HG03045 (cell line): ENCODE measurements around the gene HEMK1.
A peak's percentile ranks its signal among the peaks of the same experiment; 100 is the strongest.

Source experiments
- ATAC-seq: cut with Tn5 transposase; IDR thresholded peaks from one replicate; pipeline ENCODE4 v1.9.1; 2021; ENCODE audit warnings: mild to moderate bottlenecking, moderate library complexity; ENCODE audit not compliant: unreplicated experiment

HEMK1 gene

DNA sequence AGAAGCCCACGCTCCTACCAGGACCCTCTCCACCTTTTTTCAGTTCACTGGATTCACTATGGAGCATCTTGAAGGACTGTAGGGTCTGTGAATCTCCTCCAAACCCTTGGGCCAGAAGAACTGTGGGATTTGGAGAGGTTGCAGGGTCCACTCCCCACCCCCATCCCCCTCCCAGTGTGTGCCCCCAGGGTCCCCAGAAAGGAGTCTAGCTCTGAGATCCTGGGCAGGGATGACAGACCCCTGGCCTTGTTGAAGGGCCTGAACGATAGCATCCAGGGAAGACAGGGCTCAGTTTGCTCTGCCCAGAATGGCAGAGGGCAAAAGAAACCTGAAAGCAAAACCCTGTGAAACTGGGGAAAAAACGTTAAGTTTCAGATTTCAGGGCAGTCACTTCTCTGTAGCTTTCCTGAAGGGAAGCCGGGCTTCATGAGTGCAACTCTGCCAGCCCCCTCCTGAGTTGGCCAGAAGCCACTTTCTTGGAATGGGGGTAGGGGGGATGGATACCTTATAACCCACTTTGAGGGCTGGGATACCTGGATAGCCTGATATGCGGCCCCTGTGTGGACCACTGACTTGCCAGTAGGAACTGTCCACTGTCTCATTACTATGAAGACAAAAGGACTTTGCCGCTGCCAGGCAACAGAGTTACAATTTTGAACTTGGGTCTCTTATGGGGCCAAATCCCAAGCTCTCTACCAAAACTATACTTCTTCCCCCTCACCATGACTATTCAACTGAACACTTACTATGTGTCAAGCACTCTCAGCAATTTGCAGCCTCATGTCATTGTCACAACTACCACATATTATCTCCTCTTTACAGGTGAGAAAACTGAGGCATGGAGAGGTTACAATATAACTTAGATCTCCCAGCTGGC is 43.9 kb downstream of the HEMK1 start:
- no peak for ATAC-seq

DNA sequence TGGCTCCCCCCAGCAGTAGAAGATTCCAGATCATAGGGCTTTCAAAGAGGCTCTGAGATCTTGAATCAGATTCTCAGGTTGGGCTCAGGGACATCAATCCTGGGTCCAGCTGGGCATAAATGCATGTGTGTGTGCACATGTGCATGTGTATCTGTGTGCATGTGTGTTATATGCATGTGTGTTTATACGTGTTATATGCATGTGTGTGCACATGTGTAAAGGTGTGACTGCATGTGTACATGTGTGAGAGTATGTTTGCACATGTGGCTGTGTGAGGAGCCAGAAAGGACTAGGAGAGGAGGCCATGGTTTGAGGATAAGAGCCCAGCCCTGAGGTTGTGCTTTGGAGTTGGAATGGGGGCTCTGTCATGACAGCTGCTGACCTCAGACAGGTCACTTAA is 45.9 kb downstream of the HEMK1 start:
- no peak for ATAC-seq

GRCh38 chr3:50616003-50616769 is 46.9 kb downstream of the HEMK1 start:
- peak; percentile 22 for ATAC-seq

DNA sequence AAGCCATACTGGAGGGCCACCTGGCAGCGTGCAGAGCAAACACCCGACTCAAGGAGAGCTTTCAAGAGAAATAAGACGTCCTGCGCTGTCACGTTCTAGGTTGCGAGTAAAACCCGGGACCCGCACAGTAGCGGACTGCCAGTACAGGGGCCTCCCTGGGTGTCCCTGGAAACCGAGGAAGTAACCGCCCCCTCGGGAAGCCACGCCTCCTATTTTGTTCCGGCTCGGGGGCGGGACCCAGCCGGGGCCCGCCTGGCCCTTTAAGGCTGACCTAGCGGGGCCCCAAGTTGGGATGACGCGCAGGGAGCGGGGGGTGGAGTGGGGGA is 47.4 kb downstream of the HEMK1 start:
- peak; percentile 66 for ATAC-seq

DNA sequence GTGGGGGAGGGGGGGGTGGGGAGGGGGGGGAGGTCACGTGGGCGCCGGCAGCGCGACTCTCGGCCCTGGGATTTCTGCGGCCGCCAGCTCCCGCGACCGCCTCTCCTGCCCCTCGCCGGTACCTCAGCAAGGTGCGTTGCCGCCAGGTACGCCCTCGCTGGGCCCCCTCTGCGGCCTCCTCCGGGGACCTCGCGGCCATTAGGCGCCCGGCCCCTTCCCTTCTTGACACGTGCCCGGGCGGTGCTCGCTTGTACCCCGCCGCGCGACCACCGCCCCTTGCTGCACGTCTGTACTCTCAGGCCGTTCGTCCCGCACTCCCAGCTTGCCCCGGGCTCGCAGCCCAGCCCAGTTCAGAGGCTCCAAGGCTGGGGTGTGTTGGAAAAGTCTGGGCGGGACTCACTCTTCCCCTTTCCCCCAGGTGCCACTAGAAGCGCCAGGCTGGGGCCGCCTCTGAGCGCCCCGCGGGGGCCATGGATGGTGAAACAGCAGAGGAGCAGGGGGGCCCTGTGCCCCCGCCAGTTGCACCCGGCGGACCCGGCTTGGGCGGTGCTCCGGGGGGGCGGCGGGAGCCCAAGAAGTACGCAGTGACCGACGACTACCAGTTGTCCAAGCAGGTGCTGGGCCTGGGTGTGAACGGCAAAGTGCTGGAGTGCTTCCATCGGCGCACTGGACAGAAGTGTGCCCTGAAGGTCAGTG is 47.9 kb downstream of the HEMK1 start, which contains the start of gene MAPKAPK3:
MAPKAPK3 (plus strand) TSS at position 56 of the 696 bp plus-strand sequence; CDS start at position 471, 415 bp downstream.
- peak; percentile 16 for ATAC-seq

DNA sequence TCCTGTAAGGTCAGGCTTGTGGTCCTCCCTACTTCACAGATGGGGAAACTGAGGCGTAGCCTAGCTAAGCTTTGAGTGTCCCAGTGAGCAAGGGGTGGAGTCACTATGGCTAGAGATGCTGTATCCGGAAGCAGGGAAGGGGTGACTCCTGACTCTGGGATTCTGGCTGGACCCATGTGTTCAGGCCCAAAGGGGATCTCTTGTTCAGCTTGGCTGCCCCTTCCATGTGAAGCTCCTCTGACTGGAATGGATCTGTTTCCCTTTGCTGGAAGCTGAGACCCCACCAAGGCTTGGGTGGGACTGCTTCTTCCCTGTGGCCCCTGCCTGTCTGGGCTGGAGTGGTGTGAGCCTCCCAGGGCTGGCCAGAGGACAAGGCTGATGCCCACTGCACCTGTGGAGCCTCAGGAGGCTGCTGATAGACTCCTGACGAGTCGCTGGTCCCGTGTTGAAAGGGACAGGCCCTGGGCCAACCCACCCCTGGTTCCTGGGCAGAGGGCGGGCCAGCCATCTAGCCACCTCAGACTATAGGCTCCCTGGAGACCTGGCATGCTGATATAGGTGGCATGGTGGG is 48.7 kb downstream of the HEMK1 start:
- ATAC-seq: no peak

GRCh38 chr3:50620420-50620819 is 51.1 kb downstream of the HEMK1 start:
- ATAC-seq: no peak

GRCh38 chr3:50620820-50621219 is 51.5 kb downstream of the HEMK1 start:
- ATAC-seq: no peak

DNA sequence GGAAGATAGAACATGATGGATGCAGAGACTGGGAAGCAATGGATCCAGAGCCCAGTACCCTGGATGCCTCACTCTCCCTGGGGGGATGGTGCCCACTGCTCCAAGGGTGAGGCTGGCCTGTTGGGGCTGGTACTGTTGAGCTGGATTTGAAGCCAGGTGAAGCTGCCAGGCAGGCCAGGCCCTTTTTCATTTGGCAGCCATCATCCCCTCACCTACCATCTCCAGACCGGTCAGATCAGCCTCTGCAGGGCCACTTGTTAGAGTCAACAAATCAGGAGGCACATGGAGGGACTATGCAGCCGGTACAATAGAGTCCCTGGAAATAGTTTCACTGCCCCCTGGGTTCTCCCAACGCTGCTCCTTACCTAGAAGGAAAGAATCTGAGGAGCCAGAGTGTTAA is 53.6 kb downstream of the HEMK1 start:
- no peak for ATAC-seq

GRCh38 chr3:50623840-50624474 is 54.6 kb downstream of the HEMK1 start:
- ATAC-seq: peak; percentile 49

DNA sequence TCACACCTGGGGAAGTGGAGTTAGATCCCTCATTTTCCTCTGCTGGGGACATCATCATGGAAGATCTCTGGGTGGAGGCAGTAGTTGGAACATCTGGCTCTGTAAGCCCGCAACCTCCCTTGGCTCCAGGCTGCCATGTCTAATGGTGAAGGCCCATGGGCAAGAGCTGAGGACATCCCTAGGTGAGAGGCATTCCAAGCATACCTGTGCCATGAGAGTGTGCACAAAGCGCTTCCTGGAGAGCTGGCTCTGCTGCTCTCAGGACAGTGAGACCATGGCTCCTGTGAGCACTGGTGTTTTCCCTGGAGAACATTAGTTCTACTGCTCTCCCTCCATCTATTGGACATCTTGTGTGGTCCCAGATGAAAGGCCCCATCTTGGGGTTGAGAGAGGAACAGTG is 55.3 kb downstream of the HEMK1 start:
- no peak for ATAC-seq

DNA sequence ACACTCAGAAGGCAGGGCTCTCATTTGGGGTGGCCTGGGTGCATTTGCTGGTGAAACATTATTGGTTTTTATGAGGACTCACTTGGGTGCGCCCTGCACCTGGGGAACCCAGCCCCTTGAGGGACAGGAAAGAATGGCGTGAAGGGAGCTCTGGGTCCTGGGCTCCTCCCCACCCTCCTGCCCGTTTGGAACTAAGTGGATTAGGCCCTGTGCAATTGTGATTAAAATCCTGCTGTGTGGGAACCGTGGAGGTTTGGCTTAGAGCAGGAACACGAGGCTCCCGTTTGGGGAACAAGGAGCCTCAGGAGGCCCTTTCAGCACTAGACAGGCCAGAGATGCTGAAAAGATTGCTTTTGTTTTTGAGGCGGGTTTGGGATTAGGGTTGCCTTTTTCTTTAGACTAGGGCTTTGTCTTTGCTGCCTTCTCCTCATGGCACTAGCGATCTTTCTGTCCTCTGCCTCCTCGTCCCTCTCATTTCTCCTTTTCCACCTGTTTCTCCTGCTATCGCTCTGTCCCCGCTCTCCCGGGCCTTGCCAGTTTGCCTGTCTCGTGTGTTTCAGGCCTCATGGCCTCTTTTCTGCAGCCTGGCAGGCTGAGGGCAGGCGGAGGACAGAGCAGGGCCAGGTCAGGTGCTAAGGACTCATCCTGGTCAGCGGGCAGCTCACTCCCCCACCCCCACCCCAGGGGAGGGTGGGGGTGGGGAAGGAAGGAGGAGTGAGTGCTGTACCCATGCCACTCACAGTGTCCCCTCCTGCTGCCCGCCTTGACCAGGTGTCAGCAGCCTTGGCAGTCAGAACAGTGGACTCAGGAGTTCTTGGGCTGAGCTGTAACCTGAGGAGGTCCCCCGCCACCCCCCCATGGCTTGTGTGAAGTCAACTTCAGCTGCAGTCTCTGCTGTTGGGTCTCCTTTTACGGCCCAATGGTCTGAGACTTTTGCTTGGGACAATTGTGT is 56.2 kb downstream of the HEMK1 start:
- ATAC-seq: no peak

DNA sequence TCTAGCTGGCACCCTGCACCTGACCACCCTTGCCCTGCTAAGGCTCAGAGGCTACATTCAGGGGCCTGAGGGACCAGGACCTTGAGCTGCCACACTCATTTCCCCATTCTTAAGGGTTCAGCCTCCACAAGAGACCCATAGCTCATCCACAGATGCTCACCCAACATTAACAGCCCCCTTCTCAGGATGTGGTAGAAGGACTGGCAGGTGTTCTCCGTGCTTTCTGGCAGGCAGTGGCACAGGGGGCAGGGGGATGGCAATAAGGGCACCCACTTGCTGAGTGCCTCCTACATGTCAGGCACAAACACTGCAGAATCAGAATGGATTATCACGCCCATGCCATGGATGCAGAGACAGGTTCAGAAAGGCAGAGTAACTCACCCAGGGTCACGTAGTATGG is 57.1 kb downstream of the HEMK1 start:
- no peak for ATAC-seq

DNA sequence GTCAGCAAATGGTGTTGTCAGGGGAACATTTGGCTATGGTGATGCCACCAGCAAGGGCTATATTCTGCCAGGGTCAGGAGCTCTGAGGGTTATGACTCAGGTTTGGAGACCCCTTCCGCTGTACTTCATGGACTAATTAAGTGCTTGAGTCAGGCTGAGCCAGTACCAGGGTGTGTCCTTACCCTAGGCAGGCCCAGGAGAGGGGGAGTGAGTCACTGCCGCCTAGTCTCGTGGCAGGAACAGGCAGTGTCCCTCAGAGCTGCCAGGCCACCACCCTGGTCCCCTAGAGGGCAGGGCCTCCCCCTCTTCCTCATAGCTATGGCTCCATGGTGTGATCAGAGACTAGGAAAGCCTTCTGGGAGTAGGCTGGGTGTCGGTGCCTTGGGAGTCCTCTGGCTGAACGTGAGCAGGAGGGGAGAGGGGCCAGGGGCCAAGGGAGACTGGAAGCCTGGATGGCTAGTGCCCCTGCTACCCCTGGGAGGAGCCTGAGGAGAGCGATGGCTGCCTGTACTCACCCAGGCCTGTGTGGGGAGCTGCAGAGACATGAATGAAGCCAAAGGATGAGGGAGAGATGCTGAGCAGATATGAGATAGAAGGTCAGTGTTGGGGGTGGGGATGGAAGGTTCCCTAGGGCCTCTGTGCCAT is 58.2 kb downstream of the HEMK1 start:
- ATAC-seq: no peak

- no peak for ATAC-seq
Measured at GRCh38 chr3:50628601-50629000, 59.3 kb downstream of the HEMK1 start.

DNA sequence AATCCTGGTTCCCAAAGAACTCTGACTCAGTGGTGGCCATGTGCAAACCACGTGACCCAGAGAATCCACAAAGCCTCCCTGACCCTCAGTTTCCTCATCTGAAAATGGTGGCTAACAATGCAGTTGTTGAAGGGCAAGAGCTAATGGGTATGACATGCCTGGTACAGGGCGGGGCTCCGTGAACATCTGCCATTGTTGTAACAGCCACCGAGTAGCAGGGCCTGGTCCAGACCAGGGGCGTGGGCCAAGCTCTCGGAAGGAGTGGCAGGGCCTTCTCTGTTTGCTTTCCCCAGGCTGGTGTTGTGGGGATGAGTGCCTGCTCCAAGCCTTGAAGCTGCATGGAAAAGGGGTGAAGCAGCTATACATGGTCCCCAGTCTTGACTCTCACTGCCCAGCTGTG is 61.1 kb downstream of the HEMK1 start:
- ATAC-seq: no peak

- ATAC-seq: no peak
Measured at GRCh38 chr3:50630877-50631276, 61.6 kb downstream of the HEMK1 start.

- no peak for ATAC-seq
Measured at GRCh38 chr3:50632450-50632849, 63.1 kb downstream of the HEMK1 start.

GRCh38 chr3:50633230-50633790 is 64.0 kb downstream of the HEMK1 start:
- no peak for ATAC-seq
